Kidney tubule cell (primary cell): ENCODE measurements around the gene UNC13A.

Experiments used
- DNase-seq: peaks from one replicate; pipeline ENCODE4 v3.0.0-alpha.2; 2018; ENCODE audit warnings: low spot score

Gene UNC13A

DNA sequence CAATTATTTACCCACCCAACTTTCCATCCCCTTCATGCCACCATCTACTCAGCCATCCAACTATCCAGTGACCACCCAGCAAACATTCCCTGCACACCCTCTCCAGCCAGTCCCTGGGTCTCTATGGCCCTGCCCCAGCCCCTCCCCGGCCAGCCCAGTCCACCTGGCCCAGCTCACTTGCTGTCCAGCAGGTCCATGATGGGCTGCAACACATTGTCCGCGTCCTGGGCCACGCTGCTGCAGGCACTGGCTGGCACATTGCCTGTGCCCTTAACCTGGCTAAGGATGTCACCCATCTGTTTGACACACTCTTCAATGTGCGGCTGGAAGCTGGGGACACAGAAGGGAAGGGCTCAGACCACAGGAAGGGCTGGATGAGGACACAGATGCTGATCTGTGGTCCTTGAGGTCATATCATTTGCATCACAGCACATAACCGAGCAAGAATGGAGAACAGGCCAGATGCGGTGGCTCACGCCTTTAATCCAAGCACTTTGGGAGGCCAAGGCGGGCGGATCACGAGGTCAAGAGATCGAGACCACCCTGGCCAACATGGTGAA is 61.6 kb downstream of the UNC13A start:
- no peak for DNase-seq

DNA sequence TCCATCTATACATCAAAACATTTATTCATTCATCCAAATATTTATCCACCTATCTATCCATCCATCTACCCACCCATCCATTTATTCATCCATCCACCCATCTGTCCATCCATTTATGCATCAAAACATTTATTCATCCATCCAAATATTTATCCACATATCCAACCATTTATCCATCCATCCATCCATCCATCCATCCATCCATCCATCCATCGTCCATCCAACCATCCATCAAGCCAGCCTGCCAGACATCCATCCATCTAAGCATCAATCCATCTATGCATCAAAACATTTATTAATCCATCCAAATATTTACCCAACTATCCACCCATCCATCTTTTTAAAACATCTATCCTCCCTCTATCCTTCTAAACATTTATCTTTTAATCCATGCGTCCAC is 62.2 kb downstream of the UNC13A start:
- no peak for DNase-seq

DNA sequence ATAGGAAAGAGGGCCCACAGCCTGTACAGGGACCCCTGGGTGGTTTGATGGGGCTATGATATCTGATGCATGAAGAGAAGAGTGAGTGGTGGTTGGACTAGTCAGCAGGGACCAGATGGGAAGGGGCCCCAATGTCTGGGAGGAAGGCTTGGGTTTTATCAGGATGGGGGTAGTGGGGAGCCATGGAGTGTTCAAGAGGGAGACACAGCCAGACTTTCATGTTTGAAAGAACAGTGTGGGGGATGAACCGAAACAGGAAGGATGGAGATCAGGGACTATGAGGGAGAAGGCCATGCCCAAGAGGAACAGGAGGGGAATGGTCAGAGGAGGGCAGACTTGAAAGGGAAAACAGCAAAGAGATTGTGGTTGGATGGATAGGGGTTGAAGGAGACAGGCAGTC is 63.1 kb downstream of the UNC13A start:
- no peak for DNase-seq

DNA sequence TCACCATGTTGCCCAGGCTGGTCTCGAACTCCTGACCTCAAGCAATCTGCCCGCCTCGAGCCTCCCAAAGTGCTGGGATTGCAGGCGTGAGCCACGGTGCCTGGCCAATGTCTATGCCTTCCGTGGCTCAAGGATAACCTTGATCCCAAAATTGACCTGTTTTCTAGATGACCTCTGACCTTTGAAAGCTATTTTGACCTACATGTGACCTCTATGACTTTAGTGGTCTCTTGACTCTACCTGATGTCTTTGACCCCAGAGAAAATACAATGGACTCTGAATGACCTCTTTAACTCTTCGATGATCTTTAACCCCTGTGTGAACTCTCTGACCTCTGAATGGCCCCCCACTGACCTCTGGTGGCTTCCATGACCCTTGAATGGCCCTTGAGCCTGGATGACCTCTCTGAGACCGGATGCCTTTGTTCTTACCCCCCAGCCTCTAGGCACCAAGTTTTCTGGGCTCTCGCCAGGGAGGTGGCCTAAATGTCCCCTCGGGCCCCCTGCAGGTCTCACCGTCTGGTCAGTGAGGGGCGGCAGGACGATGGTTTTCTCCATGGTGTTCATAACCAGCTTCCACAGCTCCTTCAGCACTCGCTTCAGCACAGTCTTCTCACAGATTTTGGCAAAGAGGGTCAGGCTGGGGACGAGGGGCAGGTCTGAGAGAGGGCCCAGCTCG is 63.7 kb downstream of the UNC13A start:
- DNase-seq, result no peak

DNA sequence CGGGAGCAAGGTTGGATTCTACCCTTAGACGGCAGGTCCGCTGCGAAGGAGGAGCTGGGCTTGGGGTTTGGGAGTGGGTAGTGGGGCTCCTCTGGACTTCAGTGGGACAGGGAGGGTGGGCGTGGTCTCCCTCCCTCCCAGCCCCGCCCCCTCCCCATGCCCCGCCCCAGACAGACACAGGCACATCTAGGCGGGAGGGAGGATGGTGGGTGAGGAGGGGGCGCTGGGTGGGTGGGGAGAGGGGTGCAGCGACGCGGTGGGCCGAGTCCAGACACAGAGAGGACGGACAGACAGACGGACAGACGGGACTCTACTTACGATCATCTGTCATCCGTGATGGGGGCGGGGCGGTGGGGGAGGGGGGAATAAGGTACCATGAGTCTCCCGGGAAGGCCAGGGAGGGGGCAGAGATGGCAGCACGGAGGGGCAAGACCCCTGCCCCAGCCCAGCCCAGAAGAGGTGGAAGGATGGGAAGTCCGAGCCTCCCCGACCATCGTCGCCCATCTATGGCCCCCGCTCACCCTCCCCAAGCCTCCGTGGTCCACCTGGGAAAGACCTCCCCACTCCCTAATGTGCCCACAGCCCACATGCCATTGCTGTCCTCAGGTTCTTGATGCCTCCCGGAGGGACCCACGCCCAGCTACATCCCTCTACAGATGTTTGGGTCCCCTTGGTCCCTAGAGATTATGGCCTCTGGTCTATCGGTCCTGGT is 64.8 kb downstream of the UNC13A start:
- no peak for DNase-seq

DNA sequence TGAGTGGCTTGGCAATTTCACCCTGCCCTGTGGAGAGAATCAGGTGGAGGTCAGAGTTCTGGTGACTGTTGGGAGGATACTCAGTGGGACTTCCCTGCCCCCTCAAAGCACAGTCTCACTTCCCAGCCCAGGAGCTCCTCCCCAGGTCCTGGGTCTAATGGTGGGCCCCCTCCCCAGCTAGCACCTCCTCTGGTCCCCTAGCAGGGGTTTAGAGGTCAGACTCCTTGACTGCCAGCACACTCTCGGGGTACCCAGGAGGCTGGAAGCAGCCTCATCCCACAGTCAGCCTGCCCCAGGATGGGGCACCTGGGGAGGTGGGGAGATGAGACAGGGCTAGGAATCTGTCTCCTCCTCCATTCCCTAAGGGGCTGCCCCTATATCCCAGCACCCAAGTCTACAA is 67.5 kb downstream of the UNC13A start:
- no peak for DNase-seq

DNA sequence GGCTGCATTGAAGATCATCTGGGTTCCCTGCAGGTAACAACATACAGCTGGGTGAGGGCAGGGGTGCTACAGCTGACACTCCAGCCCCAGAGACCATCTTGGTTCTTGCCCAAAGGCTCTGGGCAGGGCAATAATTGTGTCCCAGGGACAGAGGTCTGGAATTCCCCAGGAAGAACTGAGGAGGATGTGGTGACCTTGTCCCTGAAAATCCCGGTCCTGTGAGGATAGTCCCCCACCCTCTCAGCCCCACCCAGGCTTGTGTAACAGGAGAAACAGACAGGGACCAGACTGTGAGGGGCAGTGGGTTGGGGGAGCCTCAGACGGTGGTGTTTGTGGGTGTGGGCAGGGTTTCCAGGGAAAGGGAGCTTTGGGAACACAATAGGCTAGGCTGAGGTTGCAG is 69.2 kb downstream of the UNC13A start:
- DNase-seq, result peak; percentile 4

DNA sequence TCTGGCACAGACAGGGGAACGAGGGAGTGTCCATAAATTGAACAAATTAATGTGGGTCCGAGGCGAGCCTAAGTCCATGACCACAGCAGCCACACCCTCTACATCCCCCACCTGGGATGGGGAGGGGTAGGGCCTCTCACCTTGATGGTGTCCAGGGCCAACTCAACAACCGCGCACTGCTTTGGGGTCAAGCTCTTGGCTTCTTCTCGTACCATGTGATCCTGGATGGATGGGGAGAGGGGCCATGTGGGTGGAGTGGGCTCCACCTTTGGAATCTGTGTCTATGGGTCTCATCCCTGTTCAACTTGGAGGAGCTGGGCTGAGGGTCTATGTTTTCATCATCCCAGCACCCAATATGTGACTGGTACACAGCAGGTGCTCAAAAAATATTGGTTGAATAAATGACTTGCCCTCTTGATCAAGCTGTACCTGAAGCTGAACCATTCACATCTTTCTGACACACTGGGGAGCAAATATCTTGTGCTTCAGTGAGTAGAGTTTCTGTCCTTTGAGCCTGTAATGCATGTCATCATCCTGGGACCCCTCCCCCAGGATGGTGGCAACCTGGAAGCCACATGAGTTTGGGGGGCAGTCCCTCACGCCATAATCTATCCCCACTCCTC is 69.8 kb downstream of the UNC13A start:
- DNase-seq, result no peak

DNA sequence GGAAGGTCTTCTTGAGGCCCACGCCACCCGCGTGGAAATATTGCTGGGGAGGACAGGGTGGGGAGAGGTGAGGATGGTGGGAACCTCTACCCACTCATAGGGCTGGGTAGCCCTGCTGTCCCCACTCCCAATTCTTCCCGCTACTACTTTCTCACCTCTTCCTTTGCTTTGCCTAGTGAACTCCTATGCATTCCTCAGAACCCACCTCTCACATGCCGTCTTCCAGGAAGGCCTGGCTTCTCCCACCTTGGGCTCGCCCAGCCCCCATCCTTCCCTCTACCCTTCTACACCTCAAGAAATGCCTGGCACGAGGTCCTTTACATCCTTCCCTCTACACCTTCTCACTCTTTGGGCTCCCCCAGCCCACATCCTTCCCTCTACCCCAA is 70.4 kb downstream of the UNC13A start:
- DNase-seq, result no peak

DNA sequence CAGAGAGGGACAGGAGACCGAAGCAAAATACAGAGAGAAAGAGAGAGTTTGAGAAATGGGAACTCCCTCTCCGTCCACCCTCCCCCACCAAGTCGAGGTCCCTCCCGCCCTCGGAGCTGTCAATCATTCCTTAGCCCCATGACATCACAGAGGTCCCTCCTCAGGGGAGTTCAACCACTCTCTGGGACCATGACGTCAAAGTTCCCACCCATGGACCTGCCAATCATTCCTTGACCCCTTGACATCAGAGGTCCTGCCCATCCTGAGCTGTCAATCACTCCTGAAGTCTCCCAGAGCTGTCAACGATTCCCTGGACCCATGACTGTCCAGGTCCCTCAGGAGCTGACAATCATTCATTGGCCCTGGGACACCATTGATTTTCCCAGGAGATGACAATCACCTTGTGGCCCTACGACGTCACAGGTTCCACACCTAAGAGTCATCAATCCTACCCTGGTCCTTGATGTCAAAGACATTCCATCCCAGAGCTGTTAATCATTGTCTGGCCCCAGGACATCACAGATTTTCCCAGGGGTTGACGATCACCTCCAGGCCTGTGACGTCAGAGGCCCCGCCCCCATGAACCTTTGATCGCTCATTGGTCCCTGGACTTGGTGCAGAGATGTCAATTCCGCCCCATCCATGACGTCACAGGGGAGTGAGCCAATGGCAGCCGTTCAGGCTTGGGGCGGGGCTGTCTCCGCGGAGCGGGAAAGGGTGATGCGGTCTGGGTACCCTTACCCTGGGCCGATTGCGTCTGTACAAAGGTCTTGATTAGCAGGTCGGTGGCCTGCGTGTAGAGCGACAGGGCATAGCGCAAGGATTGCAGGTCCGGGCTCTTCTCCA is 71.0 kb downstream of the UNC13A start:
- DNase-seq, result peak; percentile 66

DNA sequence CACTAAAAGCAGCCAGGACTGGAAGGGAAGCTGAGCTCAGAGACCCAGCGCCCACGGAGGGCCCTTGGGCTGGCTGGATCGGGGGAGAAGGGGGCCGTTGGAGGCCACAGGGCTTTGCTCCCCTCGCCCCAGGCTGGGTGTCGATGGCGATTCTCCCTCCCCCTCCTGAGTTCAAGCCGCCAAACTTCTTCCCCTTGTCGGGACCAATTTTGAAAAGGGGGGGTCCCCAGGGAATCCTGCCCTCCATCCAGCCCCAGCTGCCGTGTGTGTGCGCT is 71.5 kb downstream of the UNC13A start:
- no peak for DNase-seq

DNA sequence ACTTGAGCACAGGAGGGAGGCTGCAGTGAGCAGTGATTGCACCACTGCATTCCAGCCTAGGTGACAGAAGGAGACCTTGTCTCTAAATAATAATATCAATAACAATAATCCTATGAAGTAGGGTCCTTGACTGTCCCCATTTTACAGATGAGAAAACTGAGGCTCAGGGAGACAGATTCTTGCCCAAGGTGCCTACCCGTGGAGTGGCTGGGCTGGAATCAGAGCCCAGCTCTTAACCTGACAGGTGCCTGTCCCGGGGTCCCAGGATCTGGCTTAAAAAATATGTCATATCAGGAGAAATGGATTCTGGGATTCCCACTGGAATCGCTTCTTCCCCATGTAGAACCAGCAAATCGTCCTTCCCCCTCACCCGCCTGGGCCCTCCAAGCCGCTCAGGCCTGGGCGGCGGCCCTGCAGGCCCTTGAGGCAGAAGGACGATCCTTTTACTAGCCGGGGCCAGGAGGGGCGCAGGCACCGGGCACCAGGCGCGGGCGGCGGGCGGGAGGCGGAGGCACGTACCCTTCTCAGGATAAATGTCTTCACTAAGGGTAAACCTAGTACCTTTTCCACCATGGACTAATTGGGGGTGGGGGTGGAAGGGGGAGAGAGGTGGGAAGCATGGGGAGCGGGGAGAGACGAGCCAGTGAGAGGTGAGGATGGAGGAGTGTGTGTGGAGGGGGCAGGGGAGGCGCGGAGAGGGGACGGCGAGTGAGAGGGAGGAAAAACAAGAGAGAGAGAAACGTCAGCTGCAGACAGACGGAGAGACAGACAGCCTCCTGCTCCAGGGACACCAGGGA is 72.1 kb downstream of the UNC13A start:
- no peak for DNase-seq

DNA sequence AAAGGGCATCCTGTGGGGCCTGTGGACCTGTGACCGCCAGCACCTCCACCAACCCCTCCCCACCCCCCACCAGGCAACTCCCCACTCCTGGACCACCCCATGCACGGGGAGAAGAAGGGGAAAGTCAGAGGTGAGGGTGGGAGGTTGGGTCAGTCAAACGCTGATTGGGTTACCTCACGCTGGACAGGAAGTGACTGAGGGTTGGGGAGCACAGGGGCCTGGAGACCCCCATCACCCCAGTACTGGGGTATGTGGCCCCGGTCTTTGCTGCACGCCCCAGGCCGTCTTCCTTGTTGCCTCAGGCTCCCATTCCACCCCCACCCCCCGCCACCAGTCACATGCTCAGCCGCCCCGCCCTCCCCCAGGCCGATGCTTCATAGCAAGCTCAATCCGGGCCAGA is 73.7 kb downstream of the UNC13A start:
- DNase-seq, result no peak

DNA sequence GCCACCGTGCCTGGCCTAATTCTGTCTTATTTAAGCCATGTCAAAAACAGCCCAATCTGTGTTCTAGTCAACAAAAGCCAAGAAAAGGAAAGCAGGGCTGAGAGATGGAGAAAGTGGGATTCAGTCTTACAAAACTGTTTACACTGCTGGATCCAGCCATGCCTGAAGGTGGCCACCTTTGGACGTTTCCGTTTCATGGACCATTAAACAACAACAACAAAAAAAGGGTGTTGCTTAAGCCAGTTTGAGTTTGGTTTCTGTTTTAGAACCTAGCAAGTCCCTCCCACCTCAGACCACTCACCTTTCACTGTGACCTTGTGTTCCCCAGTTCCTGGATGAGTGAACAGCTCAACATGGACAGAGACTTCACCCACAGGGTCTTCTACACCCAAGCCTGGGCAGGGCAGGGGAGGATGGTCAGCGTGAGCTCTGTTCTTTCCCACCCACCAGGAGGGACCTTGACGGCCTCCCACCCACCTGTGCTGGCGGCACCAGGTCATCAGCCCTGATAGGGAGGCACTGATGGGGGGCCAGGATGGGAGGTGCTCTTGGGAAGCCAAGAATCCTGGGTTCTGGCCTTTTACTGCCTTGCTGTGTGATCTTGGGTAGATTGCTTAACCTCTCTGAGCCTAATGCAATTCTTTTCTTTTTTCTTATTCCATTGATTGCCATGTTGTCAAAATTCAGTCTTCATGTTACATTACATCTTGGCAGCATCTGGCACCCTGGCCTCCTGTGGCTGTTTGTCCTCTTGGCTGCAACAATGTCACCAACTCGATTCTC is 76.5 kb downstream of the UNC13A start:
- peak; percentile 47 for DNase-seq

DNA sequence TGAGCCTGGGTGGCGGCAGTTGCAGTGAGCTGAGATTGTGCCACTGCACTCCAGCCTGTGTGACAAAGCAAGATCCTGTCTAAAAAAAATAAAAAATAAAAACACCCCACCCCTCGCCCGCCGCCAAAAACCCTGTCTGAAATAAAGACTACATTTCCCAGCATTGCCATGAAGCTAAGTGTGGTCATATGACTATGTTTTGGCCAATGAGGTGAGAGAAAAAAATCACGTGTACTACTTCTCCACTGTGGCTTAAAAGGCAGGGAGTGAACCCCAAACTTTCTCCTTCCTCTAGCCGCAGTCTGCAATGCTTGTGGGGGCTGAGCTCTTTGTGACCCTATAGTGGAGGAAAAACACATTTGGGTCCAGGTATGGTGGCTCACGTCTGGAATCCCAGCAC is 77.8 kb downstream of the UNC13A start:
- no peak for DNase-seq

DNA sequence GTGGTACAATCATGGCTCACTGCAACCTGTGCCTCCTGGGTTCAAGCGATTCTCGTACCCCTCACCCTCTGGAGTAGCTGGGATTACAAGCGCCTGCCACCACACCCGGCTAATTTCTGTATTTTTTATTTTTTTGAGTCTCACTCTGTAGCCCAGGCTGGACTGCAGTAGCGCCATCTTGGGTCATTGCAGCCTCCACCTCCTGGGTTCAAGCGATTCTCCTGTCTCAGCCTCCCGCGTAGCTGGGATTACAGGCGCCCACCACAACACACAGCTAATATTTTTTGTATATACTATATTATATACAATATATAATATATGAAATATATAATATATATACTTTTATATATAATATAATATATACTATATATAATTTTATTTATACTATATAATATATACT is 80.2 kb downstream of the UNC13A start:
- DNase-seq, result no peak

DNA sequence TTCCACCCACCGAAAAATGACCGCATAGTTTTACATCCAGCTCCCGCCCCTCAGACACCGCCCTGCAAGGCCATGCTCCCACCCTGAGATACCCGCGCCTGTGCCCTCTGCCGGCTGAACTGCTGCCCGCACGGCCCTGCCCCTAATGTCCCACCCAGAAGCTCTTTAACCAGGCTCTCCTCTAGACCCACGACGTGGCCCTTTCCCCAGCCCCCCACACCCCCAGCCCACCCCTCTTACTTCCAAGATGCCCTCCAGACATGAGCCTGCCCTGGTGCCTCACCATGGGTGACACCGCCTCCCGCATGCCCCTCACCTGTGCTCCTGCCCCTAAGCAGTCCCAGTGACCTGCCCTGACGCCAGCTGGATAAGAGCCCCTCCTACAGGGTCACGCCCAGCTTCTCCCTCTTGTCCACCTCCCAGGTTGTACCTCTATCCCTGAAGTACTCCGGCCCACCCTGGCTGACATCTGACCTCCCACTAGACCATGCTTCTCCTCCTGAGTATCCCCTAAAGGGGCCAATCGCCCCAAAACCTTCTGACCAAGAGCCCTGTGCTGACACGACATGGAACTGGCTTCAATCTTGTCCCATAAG is 81.5 kb downstream of the UNC13A start:
- no peak for DNase-seq

DNA sequence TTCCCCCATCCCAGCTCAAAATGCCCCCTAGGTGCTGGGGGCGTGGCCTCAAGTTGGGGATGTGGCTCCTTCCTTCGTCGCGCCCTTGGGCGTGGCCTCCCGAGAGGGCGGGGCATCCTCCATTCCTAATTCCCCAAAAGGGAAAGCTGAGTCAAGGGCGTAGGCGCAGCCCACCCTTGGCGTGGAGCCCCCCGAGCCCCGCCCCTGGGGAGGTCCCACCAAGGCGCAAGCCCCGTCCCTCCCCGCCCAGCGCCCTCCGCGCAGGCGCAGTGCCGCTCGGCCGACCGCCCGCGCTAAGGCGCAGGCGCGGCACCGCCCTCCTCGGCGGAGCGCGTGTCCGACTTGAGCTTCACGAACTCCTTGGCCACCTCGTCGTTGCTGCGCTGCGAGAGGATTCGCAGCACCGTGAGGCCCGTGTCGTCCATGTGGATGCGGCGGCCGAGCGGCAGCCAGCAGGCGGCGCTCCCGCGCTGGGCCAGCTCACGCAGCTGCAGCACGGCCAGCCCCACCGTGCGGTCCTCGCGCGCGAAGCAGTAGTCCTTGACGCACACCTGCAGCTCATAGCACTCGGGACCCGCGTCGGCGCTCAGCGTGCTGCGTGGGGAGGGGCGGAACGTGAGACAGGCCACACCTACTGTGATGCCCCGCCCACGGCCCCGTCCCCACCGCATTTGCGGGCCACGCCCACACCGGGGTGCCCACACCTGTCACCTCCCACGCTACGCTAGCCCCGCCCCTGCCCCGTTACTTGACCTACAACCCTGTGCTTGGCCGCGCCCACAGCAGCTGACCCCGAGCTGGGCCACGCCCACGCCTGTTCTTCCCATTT is 82.2 kb downstream of the UNC13A start:
- DNase-seq, result peak; percentile 68

DNA sequence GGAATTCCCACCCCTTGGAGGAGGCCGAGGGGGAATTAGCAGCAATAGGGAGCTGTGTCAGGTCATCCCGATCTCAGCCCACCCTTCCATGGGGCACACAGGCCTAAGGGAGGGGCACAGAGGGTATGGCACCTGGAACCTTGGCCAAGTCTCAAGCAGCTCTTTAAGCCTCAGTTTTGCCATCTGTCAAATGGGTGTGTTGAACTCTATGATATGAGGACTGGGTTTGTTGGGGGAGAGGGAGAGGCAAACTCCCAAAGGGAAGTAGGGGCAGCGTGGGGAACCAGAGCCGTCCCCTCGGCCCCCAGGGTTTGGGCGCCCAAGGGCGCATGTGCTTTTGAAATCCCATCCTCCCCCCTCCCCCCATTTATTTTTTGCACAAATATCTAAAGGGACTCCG is 83.0 kb downstream of the UNC13A start:
- no peak for DNase-seq
